Effector memory CD8-positive, alpha-beta T cell (primary cell): Measurements from ENCODE around the gene WNK2.
"Not testable (repeated sequence)": the region's sequence is repeated elsewhere in the genome, so short reads cannot be mapped to it uniquely, and the experiment has no call there.

Experiments
- ATAC-seq: fragments of 150-1000 bp; cut with Tn5 transposase; replicated peaks from 2 replicates; pipeline ENCODE4 v1.10.0; 2021; ENCODE audit warnings: mild to moderate bottlenecking, moderate library complexity
- DNase-seq, 3 experiments: peaks; one replicate each; pipeline ENCODE4 v3.0.0; 2021
- H3K27ac Mint-ChIP-seq, 2 donors: one replicate each; pipeline ENCODE4 v1.8.0; 2022; ENCODE audit warnings: mild to moderate bottlenecking in 2 of 2, mixed read lengths in 2 of 2, moderate library complexity in 2 of 2
- H3K27me3 Mint-ChIP-seq, 2 donors: one replicate each; pipeline ENCODE4 v1.8.0; 2022; ENCODE audit warnings: mixed read lengths in 2 of 2
- H3K36me3 Mint-ChIP-seq: one replicate; pipeline ENCODE4 v1.8.0; 2022; ENCODE audit warnings: mild to moderate bottlenecking, moderate library complexity, mixed read lengths; ENCODE audit not compliant: insufficient read depth
- H3K4me1 Mint-ChIP-seq, 2 donors: one replicate each; pipeline ENCODE4 v1.8.0; 2022; ENCODE audit warnings: low read depth in 2 of 2, mixed read lengths in 2 of 2
- H3K4me3 Mint-ChIP-seq, 2 donors: one replicate each; pipeline ENCODE4 v1.8.0; 2022; ENCODE audit warnings: mild to moderate bottlenecking in 2 of 2, mixed read lengths in 2 of 2, moderate library complexity in 2 of 2
- H3K9me3 Mint-ChIP-seq, 2 donors: one replicate each; pipeline ENCODE4 v1.8.0; 2022; ENCODE audit warnings: mixed read lengths in 2 of 2
- total RNA-seq, 9 experiments: gene quantifications; one replicate each; lab custom pipeline; 2026; lab: John Stamatoyannopoulos, UW

Gene WNK2
- 0 to 0.52 (median 0.12) reads per million in 9 experiments for total RNA-seq

- Mint-ChIP-seq H3K27me3 (peaks cover 66 to 83% of the 10 kb centered on the region in 2 donors), H3K4me1 (peaks cover 4 to 9% of the 10 kb centered on the region in 2 donors), H3K9me3 (no peaks in the 10 kb centered on the region), H3K4me3 (peak within 1 kb of the TSS; percentile 70 to 75), H3K27ac (no peak within 1 kb of the TSS), H3K36me3 (no peaks in the 10 kb centered on the region)
- ATAC-seq: peak; percentile 81
- peak in 1 of 3 experiments; percentile 30 for DNase-seq
Measured at GRCh38 chr9:93183663-93184431, at the start of gene WNK2. Gene WNK2 (plus strand): TSS chr9:93184139. CDS start chr9:93184930, 791 bp downstream.

DNA sequence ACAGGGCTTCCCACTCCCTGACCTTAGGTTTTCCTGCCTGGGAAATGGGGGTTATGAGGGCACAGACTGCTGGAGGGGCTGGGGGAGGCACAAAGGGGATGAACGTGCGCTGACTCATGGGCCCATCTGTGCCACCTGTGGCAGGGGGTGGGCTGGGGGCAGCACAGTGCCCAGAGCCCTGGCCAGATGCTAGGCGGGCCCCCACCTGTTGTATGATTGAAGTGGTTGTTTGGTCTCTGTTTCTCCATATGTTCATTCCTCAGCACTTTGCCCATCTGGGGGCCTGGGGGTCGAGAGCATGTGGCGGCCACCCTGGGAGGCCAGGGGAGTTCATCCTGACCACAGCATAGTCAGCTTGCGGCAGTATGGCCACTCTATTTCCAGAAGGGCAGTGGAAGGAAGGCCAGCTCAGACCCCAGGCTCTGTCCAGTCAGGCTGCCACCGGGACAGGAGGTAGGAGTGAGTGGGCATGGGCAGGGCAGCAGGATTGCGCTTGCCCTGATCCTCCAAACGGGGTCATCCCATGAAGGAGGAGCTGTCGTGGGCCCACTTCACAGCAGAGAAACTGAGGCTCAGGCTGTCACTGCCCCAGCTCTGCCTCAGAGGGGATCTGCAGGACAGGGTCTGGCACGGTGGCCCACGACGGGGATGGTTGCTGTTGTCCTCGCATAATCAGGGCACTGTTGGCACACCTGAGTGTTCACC lies 49.0 kb upstream of the WNK2 start:
- Mint-ChIP-seq H3K36me3 (peaks cover 59% of the 10 kb centered on the region), H3K9me3 (no peaks in the 10 kb centered on the region), H3K27me3 (no peaks in the 10 kb centered on the region), H3K4me3 (peak overlapping the region; percentile 91 to 93), H3K27ac (peak overlapping the region; percentile 97 to 98), H3K4me1 (peaks cover 32 to 40% of the 10 kb centered on the region in 2 donors)
- no peak for ATAC-seq
- no peak for DNase-seq

DNA sequence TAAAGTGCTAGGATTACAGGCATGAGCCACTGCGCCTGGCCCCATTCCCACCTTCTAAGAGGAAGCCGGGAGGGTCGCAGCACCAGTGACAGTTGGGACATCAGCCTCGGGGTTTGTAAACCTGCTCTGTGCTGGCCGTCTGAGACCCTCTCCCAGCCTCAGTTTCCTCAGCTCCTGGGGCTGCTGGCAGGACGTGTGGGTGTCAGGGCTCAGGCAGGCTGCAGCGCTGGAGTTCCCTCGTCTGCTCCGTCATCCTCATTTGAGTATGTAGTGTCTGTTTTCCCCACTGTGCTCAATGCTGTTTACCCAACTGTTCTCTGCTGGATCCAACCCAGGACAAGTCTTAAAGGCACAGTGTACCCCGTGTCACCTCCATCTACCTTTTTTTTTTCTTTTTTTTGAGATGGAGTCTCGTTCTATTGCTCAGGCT lies 47.9 kb upstream of the WNK2 start:
- ATAC-seq (no peak), DNase-seq (no peak)
- Mint-ChIP-seq H3K27me3 (no peaks in the 10 kb centered on the region), H3K27ac (peak overlapping the region; percentile 25 to 97), H3K9me3 (no peaks in the 10 kb centered on the region), H3K4me1 (peaks cover 31 to 32% of the 10 kb centered on the region in 2 donors), H3K36me3 (peaks cover 48% of the 10 kb centered on the region), H3K4me3 (peak overlapping the region in 1 of 2 donors; percentile 93)

DNA sequence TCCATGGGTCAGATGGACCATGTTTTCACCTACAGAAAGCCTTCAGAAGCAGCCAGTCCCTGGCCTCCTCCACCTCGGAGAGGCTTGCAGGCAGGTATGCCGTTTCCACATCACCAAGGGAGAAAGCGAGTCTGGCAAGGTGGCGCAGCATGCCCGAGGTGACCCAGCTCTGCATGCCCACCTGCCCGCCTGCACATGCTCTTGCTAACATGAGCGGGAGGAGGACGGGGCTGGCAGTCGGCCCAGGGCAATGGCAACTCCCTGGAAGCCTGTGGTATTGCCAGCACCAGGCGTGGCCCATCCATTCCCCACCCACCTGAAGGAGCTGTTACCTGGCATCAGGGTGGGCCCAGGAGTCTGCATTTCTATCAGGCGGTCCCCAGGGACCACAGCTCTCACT lies 46.6 kb upstream of the WNK2 start:
- Mint-ChIP-seq H3K4me1 (peaks cover 18 to 21% of the 10 kb centered on the region in 2 donors), H3K9me3 (no peaks in the 10 kb centered on the region), H3K4me3 (no peak overlapping the region), H3K36me3 (peaks cover 34% of the 10 kb centered on the region), H3K27me3 (no peaks in the 10 kb centered on the region), H3K27ac (peak overlapping the region in 1 of 2 donors; percentile 32)
- ATAC-seq (no peak), DNase-seq (no peak)

DNA sequence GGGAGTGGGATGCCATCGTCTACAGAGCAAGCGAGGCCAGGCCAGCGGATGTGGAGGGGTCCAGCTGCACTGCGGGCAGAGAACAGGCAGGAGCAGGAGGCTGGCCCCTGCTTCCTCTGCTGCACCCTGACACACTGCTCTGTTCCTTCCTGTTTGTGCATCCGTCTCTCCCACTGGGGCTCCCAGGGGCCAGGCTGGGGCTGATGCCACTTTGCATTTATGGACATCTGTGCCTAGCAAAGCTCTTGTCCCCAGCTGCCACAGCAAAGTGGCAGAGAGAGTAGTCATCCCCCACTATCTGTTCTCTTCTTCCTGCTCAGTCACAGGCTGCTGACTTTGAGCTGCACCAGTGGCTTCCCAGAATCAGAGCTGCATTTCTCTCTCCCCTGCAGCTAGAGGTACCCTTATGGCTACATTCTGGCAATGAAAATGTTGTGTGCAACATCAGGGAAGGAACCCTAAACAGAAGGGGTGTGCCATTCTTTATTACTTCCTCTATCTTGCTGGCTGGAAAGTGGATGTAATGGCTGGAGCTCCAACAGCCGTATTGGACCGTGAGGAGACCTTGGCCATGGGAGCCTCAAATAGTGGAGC lies 45.7 kb upstream of the WNK2 start:
- Mint-ChIP-seq H3K9me3 (no peaks in the 10 kb centered on the region), H3K4me3 (no peak overlapping the region), H3K36me3 (peaks cover 31% of the 10 kb centered on the region), H3K4me1 (peaks cover 9 to 16% of the 10 kb centered on the region in 2 donors), H3K27me3 (no peaks in the 10 kb centered on the region), H3K27ac (peak overlapping the region in 1 of 2 donors; percentile 32)
- ATAC-seq (no peak), DNase-seq (no peak)

DNA sequence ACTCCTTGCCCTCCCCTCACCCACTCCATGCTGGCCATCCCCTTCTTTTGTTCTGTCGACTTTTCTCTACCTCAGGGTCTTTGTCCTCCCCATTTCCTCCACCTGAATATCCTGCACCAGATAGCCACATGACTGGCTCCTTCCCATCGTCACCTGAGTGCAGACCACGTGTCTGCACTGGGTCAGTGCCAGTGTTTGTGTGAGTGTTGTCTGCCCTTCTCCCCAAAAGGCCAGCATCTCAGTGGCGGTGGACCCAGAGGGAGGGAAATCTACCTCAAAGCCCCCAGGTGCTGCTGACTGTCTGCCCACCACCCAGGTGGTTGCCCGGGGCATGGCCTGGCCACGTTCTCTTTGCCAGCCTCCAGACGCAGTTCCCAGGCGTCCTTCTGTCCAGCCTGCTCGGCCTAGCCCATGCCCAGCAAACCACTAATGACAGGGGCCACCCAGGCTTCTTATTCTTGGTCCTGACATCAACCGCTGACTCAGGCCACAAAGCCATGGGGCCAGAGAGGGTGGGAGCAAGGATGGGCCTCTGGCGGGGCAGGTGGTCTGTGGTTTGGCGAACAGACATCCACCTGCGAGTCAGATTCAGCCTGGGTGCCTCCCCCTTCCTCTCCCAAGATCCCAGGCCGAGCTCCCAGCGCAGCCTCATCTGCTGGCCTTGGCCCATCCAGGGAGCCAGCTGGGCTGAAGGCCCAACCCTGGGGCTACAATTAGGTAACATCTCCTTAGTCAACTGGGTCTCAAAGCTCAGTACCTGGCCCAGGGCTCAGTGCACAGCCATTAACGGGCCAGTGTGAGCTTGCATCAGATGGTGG lies 44.4 kb upstream of the WNK2 start:
- H3K9me3 Mint-ChIP-seq: no peaks in the 10 kb centered on the region
- no peak for ATAC-seq
- H3K27ac Mint-ChIP-seq: peak overlapping the region in 1 of 2 donors; percentile 85
- H3K36me3 Mint-ChIP-seq: peaks cover 23% of the 10 kb centered on the region
- no peak for DNase-seq
- H3K4me1 Mint-ChIP-seq: peaks cover 11 to 23% of the 10 kb centered on the region in 2 donors
- no peak overlapping the region for H3K4me3 Mint-ChIP-seq
- no peaks in the 10 kb centered on the region for H3K27me3 Mint-ChIP-seq

DNA sequence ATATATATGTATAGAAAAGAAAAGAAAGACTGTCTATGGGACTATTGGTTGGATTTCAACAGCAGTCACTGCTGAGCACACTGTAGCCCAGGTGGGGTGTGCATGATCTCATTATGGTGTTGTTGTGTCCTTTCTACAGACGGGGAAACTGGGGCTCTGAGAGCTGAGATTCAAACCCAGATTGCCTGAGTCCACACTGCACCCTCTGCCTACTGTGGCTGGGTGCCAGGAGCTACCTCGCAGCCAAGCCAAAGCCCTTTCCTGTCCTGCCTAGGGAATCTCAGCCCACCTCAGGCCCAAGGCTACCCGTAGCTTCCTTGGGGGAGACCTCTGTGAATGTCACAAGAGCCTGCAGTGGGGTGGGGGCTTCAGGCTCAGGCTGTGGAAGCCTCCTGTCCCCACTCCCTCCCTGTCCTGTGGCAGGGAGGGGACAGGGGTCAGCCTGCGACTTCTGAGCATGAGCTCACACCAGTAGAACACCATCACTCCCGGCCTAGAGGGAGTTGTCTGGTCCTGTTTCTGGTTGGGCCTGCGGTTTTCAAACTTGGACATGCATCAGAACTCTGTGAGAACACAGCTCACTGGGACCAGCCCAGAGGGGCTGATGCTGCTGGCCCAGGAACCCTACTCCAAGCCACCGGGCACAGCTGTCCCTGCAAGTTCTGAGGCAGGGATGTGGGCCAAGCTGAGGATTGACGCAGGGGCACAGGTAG lies 42.0 kb upstream of the WNK2 start:
- peaks cover 16% of the 10 kb centered on the region for H3K36me3 Mint-ChIP-seq
- no peak overlapping the region for H3K27ac Mint-ChIP-seq
- ATAC-seq (no peak), DNase-seq (no peak)
- no peaks in the 10 kb centered on the region for H3K27me3 Mint-ChIP-seq
- no peak overlapping the region for H3K4me3 Mint-ChIP-seq
- peaks cover 10 to 22% of the 10 kb centered on the region in 2 donors for H3K4me1 Mint-ChIP-seq
- H3K9me3 Mint-ChIP-seq: peaks cover 0 to 2% of the 10 kb centered on the region in 2 donors

GRCh38 chr9:93143830-93144530 lies 40.0 kb upstream of the WNK2 start:
- H3K4me3 Mint-ChIP-seq: peak overlapping the region; percentile 63 to 76
- H3K4me1 Mint-ChIP-seq: peaks cover 10 to 21% of the 10 kb centered on the region in 2 donors
- peaks cover 0 to 3% of the 10 kb centered on the region in 2 donors for H3K9me3 Mint-ChIP-seq
- ATAC-seq: peak; percentile 95
- DNase-seq: peak; percentile 53 to 64 (median 58)
- H3K36me3 Mint-ChIP-seq: peaks cover 11% of the 10 kb centered on the region
- H3K27me3 Mint-ChIP-seq: no peaks in the 10 kb centered on the region
- peak overlapping the region; percentile 95 to 97 for H3K27ac Mint-ChIP-seq

GRCh38 chr9:93146696-93147095 lies 37.2 kb upstream of the WNK2 start:
- not testable (repeated sequence) for DNase-seq
- peak overlapping the region; percentile 36 to 56 for H3K27ac Mint-ChIP-seq

GRCh38 chr9:93147632-93148031 lies 36.3 kb upstream of the WNK2 start:
- DNase-seq (no peak), ATAC-seq (no peak)
- H3K27ac Mint-ChIP-seq: no peak overlapping the region
- H3K27me3 Mint-ChIP-seq: no peaks in the 10 kb centered on the region
- H3K4me3 Mint-ChIP-seq: no peak overlapping the region
- peaks cover 10 to 21% of the 10 kb centered on the region in 2 donors for H3K4me1 Mint-ChIP-seq
- H3K36me3 Mint-ChIP-seq: peaks cover 11% of the 10 kb centered on the region
- H3K9me3 Mint-ChIP-seq: peaks cover 0 to 3% of the 10 kb centered on the region in 2 donors

More at GRCh38 chr9:93146696-93147095, 37.2 kb upstream of the WNK2 start:
- not testable (repeated sequence) for ATAC-seq, H3K9me3 Mint-ChIP-seq, H3K27me3 Mint-ChIP-seq, H3K4me3 Mint-ChIP-seq
- Mint-ChIP-seq H3K36me3 (peaks cover 11% of the 10 kb centered on the region), H3K4me1 (peaks cover 10 to 23% of the 10 kb centered on the region in 2 donors)

GRCh38 chr9:93148721-93149120 lies 35.2 kb upstream of the WNK2 start:
- H3K4me1 Mint-ChIP-seq: peaks cover 10 to 14% of the 10 kb centered on the region in 2 donors
- H3K9me3 Mint-ChIP-seq: peaks cover 0 to 3% of the 10 kb centered on the region in 2 donors
- H3K4me3 Mint-ChIP-seq: no peak overlapping the region
- peaks cover under 1% of the 10 kb centered on the region for H3K36me3 Mint-ChIP-seq
- ATAC-seq (no peak), DNase-seq (no peak)
- H3K27ac Mint-ChIP-seq: no peak overlapping the region
- H3K27me3 Mint-ChIP-seq: no peaks in the 10 kb centered on the region

DNA sequence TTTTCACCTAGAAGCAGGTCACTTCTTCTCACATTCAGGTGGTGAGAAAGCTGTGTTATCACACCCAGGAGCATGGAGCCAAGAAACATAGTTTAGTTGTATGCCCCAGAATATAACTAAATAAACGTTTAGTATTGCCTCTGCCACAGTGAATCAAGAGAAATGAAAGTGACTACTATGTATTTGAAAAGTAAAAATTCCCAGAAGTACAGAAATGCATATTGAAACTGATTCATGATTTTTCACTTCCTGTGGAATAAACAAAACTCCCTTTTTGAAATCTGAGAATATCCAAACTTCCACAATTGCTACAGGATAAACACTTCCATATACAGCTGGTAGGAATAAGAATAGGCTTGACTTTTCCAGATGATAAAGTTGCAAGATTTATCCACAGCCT lies 34.6 kb upstream of the WNK2 start:
- ATAC-seq (no peak), DNase-seq (no peak)
- Mint-ChIP-seq H3K36me3 (no peaks in the 10 kb centered on the region), H3K4me3 (no peak overlapping the region), H3K9me3 (peaks cover 0 to 3% of the 10 kb centered on the region in 2 donors), H3K27ac (no peak overlapping the region), H3K4me1 (peaks cover 5 to 8% of the 10 kb centered on the region in 2 donors), H3K27me3 (no peaks in the 10 kb centered on the region)
